GM12875 (cell line): Measurements from ENCODE around the gene DARS1.

Source experiments
- H3K4me3 ChIP-seq: one replicate; pipeline ENCODE4 v1.5.1; 2011; ENCODE audit warnings: low read depth, low read length, control low read depth
- TF ChIP-seq, protein P1 (sequence below): IDR thresholded peaks from 2 replicates; pipeline ENCODE4 v1.5.1; 2011; ENCODE audit warnings: low read depth, mild to moderate bottlenecking, control low read depth, inconsistent platforms, low read length, moderate library complexity, borderline replicate concordance; ENCODE audit not compliant: insufficient read depth

Gene DARS1

GRCh38 chr2:136022396-136023146 is 37.1 kb upstream of the DARS1 start:
- TF ChIP-seq, protein P1, sequence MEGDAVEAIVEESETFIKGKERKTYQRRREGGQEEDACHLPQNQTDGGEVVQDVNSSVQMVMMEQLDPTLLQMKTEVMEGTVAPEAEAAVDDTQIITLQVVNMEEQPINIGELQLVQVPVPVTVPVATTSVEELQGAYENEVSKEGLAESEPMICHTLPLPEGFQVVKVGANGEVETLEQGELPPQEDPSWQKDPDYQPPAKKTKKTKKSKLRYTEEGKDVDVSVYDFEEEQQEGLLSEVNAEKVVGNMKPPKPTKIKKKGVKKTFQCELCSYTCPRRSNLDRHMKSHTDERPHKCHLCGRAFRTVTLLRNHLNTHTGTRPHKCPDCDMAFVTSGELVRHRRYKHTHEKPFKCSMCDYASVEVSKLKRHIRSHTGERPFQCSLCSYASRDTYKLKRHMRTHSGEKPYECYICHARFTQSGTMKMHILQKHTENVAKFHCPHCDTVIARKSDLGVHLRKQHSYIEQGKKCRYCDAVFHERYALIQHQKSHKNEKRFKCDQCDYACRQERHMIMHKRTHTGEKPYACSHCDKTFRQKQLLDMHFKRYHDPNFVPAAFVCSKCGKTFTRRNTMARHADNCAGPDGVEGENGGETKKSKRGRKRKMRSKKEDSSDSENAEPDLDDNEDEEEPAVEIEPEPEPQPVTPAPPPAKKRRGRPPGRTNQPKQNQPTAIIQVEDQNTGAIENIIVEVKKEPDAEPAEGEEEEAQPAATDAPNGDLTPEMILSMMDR, result no peak
- no peak overlapping the region for H3K4me3 ChIP-seq

- TF ChIP-seq, protein P1, result no peak
- H3K4me3 ChIP-seq, result no peak overlapping the region
Measured at GRCh38 chr2:136021976-136022375, 36.5 kb upstream of the DARS1 start.

GRCh38 chr2:136021406-136021805 is 36.0 kb upstream of the DARS1 start:
- TF ChIP-seq, protein P1, result no peak
- no peak overlapping the region for H3K4me3 ChIP-seq

DNA sequence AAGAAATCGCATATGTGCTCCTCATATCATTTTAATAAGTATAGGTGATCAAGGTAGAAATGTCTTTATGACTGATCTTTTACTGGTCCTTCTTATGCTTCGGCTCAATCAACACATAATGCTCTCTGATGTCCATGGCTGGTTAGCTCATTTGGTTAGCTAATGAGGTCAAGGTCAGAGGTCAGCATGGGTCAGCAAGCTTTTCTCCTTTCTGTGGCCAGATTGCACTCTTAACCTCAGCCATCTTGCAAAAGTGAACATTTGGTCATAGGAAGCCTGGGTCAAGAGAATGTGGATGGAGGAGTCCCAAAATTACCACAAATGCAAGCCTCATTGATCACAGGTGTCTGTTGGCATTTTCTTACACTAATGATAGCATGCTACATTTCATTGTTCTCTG is 35.4 kb upstream of the DARS1 start:
- no peak overlapping the region for H3K4me3 ChIP-seq
- TF ChIP-seq, protein P1, result no peak

- H3K4me3 ChIP-seq, result no peak overlapping the region
- TF ChIP-seq, protein P1, result no peak
Measured at GRCh38 chr2:136019825-136020224, 34.4 kb upstream of the DARS1 start.

DNA sequence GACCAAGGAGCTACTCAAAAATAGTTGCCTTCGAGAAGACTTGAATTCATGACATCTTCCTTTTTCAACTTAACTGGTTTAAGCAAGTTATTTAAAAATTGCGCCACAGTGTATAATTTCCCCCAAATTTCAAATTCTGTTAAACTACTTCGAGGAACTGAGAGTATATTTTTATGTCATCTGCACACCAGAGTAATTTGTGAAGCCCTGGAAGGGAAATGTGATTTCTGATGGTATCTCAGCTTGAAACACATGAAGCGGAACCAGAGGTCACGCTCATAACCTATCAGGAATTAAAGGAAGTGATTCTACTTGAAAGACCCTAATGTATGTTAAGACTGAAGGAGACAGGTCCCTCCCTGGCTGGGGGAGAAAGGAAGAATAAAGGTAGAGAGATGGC is 33.9 kb upstream of the DARS1 start:
- H3K4me3 ChIP-seq, result no peak overlapping the region
- TF ChIP-seq, protein P1, result no peak

- TF ChIP-seq, protein P1, result no peak
Measured at GRCh38 chr2:136017786-136018185, 32.4 kb upstream of the DARS1 start.

More at GRCh38 chr2:136017786-136018185, 32.4 kb upstream of the DARS1 start:
- no peak overlapping the region for H3K4me3 ChIP-seq
